Nephron (organoid): ENCODE data around the gene ATP11A.
A peak's percentile ranks its signal among the peaks of the same experiment; 100 is the strongest.
"Not testable (repeated sequence)": the region's sequence is repeated elsewhere in the genome, so short reads cannot be mapped to it uniquely, and the experiment has no call there.

Experiments used
- H3K27ac Mint-ChIP-seq, 3 experiments: 2 replicates each; pipeline ENCODE4 v1.8.0; 2020; ENCODE audit warnings: mixed read lengths in 3 of 3, mild to moderate bottlenecking in 2 of 3, moderate library complexity in 1 of 3
- H3K27me3 Mint-ChIP-seq: 2 replicates; pipeline ENCODE4 v1.8.0; 2021; ENCODE audit warnings: low read depth, mild to moderate bottlenecking, moderate library complexity, mixed read lengths
- H3K36me3 Mint-ChIP-seq: 2 replicates; pipeline ENCODE4 v1.8.0; 2020; ENCODE audit warnings: low read depth, mixed read lengths
- H3K4me1 Mint-ChIP-seq: 2 replicates; pipeline ENCODE4 v1.8.0; 2020; ENCODE audit warnings: mixed read lengths
- H3K4me3 Mint-ChIP-seq, 3 experiments: 2 replicates each; pipeline ENCODE4 v1.8.0; 2020; ENCODE audit warnings: mild to moderate bottlenecking in 3 of 3, mixed read lengths in 3 of 3, moderate library complexity in 2 of 3
- H3K9me3 Mint-ChIP-seq: 2 replicates; pipeline ENCODE4 v1.8.0; 2020; ENCODE audit warnings: mixed read lengths
- TF ChIP-seq, protein P1 (sequence below), 3 experiments: fragments of 200-600 bp; sonication (generic); IDR thresholded peaks; one replicate each; pipeline ENCODE4 v1.5.0; 2021; ENCODE audit warnings: antibody characterized with exemption in 3 of 3; ENCODE audit not compliant: unreplicated experiment in 3 of 3

Gene ATP11A

DNA sequence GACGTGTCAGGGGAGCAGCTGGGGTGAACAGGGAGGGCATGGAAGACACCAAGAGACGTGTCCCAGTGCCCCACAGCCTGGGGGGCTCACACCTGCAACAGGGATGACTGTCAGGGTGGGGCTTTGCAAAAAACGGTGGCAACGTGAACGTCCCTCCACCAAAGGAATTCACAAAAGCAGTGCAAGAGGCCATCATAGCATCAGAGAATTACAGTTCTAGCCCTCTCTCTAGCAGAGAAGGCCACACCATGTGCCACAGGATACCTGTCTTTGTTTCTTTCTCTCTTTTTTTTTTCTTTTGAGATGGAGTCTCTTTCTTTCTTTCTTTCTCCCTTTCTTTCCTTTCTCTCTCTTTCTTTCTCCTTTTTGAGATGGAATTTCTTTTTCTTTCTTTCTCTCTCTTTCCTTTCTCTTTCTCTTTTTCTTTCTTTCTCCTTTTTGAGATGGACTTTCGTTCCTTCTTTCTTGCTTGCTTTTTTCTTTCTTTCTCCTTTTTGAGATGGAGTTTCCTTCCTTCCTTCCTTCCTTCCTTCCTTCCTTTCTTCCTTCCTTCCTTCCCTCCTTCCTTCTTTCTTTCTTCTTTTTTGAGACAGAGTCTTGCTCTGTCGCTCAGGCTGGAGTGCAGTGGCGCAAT is 17.1 kb upstream of the ATP11A start:
- H3K9me3 Mint-ChIP-seq = peaks cover 7% of the 10 kb centered on the region
- H3K27me3 Mint-ChIP-seq = peaks cover 11% of the 10 kb centered on the region
- H3K27ac Mint-ChIP-seq = peak overlapping the region in 1 of 3 experiments; percentile 53
- no peaks in the 10 kb centered on the region for H3K36me3 Mint-ChIP-seq
- TF ChIP-seq, protein P1, sequence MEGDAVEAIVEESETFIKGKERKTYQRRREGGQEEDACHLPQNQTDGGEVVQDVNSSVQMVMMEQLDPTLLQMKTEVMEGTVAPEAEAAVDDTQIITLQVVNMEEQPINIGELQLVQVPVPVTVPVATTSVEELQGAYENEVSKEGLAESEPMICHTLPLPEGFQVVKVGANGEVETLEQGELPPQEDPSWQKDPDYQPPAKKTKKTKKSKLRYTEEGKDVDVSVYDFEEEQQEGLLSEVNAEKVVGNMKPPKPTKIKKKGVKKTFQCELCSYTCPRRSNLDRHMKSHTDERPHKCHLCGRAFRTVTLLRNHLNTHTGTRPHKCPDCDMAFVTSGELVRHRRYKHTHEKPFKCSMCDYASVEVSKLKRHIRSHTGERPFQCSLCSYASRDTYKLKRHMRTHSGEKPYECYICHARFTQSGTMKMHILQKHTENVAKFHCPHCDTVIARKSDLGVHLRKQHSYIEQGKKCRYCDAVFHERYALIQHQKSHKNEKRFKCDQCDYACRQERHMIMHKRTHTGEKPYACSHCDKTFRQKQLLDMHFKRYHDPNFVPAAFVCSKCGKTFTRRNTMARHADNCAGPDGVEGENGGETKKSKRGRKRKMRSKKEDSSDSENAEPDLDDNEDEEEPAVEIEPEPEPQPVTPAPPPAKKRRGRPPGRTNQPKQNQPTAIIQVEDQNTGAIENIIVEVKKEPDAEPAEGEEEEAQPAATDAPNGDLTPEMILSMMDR (IDR thresholded peaks at IDR 0.05; ENCODE audit: unreplicated experiment in 3 of 3) = no peak
- H3K4me1 Mint-ChIP-seq = peaks cover 6% of the 10 kb centered on the region
- H3K4me3 Mint-ChIP-seq = no peak overlapping the region

DNA sequence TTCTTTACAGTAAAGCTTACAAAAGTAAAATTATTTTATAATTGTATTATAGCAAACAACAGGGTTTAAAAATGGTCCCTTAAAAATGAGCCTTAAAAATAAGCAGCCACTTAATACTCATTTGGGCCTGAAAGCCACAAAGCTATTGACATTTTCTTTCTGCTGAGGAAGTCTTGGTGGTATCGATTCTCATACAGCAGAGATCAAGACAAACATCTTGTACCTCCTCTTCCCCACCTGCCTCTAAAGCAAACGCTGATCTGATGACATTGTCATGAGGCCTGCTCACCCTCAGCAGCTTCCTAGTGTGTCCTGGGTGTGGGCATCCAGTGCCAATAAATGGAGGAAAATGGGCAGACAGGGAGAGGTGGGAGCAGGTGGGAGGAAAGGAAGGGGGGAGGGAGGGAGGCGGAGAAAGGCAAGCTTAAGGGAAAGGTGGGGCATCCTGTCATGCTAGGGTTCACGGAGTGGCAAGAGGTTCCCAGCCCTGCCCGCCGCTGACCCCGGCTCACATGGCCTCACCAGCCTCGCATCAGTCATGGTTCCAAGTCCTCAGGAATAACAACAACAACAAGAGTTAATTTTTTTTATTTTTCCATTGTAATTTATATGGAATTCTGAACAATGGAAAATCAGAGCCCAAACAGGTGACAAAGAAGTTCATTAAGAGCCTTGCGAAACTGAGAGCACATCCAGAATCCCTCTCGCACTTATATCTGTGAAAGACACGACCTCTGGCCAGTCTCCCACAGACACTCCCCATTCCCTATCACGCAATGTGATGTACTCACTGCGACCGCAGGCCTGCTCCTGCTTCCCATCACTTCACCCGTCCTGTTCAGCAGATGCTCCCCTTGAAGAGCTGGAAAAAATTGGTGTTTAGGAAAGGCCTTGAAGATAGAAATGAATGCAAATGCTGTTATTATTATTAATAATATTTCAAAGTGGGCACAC is 15.1 kb upstream of the ATP11A start:
- H3K9me3 Mint-ChIP-seq = peaks cover 7% of the 10 kb centered on the region
- TF ChIP-seq, protein P1 (IDR thresholded peaks at IDR 0.05; ENCODE audit: unreplicated experiment in 3 of 3) = no peak
- H3K27me3 Mint-ChIP-seq = peaks cover 11% of the 10 kb centered on the region
- H3K4me1 Mint-ChIP-seq = peaks cover 6% of the 10 kb centered on the region
- H3K27ac Mint-ChIP-seq = no peak overlapping the region
- H3K36me3 Mint-ChIP-seq = no peaks in the 10 kb centered on the region
- H3K4me3 Mint-ChIP-seq = no peak overlapping the region

DNA sequence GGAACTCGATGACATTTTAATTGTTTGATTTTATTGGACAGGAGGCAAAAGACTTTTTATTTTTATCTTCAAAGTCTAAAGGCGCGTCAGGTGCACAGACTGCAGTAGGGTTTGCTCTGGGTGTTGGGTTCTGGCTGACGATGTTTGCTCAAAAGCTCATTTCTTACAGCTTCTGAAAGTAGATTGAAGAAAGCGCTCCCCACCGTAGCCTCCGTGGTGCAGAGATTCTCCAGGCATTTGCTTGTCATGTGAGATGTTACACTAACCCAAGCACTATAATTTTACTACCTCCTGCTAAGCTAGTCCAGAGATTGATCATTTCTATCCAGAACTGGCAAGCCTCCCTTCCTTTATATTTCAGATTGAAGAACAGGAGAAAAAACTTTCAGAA is 14.5 kb upstream of the ATP11A start:
- TF ChIP-seq, protein P1 (IDR thresholded peaks at IDR 0.05; ENCODE audit: unreplicated experiment in 3 of 3) = no peak
- no peak overlapping the region for H3K4me3 Mint-ChIP-seq
- no peak overlapping the region for H3K27ac Mint-ChIP-seq
- H3K4me1 Mint-ChIP-seq = peaks cover 6% of the 10 kb centered on the region
- no peaks in the 10 kb centered on the region for H3K36me3 Mint-ChIP-seq
- H3K27me3 Mint-ChIP-seq = peaks cover 11% of the 10 kb centered on the region
- peaks cover 7% of the 10 kb centered on the region for H3K9me3 Mint-ChIP-seq

DNA sequence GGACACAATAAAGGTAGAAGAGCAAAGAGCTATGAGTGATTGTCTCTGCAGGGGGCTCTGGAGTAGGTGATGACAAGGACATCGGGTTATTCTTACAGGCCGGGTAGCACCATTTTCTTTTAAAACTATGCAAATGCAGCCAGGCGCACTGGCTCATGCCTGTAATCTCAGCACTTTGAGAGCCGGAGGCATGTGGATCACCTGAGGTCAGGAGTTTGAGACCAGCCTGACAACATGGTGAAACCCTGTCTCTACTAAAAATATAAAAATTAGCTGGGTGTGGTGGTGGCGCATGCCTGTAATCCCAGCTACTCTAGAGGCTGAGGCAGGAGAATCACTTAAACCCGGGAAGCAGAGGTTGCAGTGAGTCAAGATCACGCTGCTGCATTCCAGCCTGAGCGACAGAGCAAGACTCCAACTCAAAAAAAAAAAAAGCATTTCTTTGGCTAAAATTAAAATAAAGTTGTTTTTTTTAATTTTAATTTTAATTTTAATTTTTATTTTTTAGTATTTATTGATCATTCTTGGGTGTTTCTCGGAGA is 12.3 kb upstream of the ATP11A start:
- H3K4me1 Mint-ChIP-seq, H3K27ac Mint-ChIP-seq, H3K36me3 Mint-ChIP-seq, H3K9me3 Mint-ChIP-seq, H3K4me3 Mint-ChIP-seq: not testable (repeated sequence)
- H3K27me3 Mint-ChIP-seq = peaks cover 11% of the 10 kb centered on the region

DNA sequence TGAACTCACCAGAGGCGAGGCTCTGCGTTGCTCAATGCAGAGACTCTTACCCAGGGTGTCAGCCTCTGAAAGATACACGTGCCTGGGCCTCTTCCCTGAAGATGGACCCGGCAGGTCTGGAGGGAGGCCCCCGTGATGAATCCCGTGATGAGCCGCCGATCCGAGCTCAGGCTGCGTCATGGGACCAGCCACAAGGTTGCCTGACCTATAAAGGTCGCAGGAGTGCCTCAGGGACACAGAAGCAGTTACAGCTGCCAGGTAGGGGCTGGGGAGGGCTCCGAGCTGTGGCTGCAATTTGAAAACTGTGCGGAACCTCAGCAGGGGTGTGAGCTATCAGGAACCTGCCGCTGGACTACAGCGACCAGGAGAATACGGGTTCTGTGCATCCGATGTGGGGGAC is 10.5 kb upstream of the ATP11A start:
- H3K36me3 Mint-ChIP-seq = no peaks in the 10 kb centered on the region

More for the DNA sequence above, 10.5 kb upstream of the ATP11A start:
- TF ChIP-seq, protein P1 (IDR thresholded peaks at IDR 0.05; ENCODE audit: unreplicated experiment in 3 of 3) = no peak
- H3K27ac Mint-ChIP-seq = no peak overlapping the region
- H3K27me3 Mint-ChIP-seq = peaks cover 14% of the 10 kb centered on the region
- H3K4me1 Mint-ChIP-seq = no peaks in the 10 kb centered on the region
- peaks cover 7% of the 10 kb centered on the region for H3K9me3 Mint-ChIP-seq
- no peak overlapping the region for H3K4me3 Mint-ChIP-seq
